ENCODE results near the gene THEMIS. TPM values are rescaled to one million over a fixed set of nuclear protein-coding genes. Genes with fewer than 3 reads are reported as not detected.

THEMIS gene
- 10 to 100 TPM; 81.4 to 85.0 TPM for total RNA-seq

GRCh38 chr6:127900935-127901334 lies at the start of gene THEMIS:
TSS of gene THEMIS (minus strand) at chr6:127901058. CDS start at chr6:127900932, 126 bp downstream.

